SU-DHL-6 (cell line): ENCODE measurements around the gene AMOTL1.

Experiments used
- EZH2phosphoT487 ChIP-seq: fragments of 200-600 bp; sonication (generic), shearing (Covaris generic); conservative IDR thresholded peaks from 2 replicates; pipeline ENCODE4 v1.6.1; 2018; ENCODE audit warnings: mild to moderate bottlenecking, antibody characterized with exemption, low read length, moderate library complexity, mixed read lengths
- TF ChIP-seq, protein P1 (sequence below): fragments of 200-600 bp; sonication (generic); IDR thresholded peaks from one replicate; pipeline ENCODE4 v1.5.1; 2017; ENCODE audit warnings: antibody characterized with exemption, mild to moderate bottlenecking, low read length, moderate library complexity; ENCODE audit not compliant: insufficient read depth, poor library complexity, severe bottlenecking

- TF ChIP-seq, protein P1, sequence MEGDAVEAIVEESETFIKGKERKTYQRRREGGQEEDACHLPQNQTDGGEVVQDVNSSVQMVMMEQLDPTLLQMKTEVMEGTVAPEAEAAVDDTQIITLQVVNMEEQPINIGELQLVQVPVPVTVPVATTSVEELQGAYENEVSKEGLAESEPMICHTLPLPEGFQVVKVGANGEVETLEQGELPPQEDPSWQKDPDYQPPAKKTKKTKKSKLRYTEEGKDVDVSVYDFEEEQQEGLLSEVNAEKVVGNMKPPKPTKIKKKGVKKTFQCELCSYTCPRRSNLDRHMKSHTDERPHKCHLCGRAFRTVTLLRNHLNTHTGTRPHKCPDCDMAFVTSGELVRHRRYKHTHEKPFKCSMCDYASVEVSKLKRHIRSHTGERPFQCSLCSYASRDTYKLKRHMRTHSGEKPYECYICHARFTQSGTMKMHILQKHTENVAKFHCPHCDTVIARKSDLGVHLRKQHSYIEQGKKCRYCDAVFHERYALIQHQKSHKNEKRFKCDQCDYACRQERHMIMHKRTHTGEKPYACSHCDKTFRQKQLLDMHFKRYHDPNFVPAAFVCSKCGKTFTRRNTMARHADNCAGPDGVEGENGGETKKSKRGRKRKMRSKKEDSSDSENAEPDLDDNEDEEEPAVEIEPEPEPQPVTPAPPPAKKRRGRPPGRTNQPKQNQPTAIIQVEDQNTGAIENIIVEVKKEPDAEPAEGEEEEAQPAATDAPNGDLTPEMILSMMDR, result no peak
- TF ChIP-seq EZH2phosphoT487, result no peak
Observed at GRCh38 chr11:94871491-94872185, 103.5 kb downstream of the AMOTL1 start.
